ENCODE data around the gene ZNF705A.
"Not testable (repeated sequence)": the region's sequence is repeated elsewhere in the genome, so short reads cannot be mapped to it uniquely, and the experiment has no call there.

Gene ZNF705A

DNA sequence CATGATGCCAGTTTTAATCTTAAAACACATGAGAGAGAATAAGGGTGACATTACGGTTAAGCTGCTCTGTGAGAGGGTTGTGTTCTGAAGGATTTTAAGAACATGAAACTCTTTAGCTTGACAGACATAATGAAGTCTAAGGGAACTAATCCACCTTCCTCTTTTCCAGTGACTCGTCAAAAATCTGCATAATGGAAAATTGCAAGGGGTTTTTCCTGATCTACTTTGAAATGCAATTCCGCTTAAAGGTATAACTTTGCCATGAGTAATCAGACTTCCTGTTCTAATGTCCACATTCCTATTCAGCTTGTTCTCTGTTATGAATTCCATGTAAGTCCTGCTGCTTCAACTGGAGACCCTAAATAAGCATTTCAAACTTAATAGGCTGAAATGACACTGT lies at the start of gene ZNF705A:
ZNF705A (plus strand) TSS at position 171 of the 400 bp plus-strand sequence. CDS start 15,611 bp downstream, outside the sequence.
- Mint-ChIP-seq H3K4me1 (no peaks in the 10 kb centered on the region), H3K27me3 (peaks cover 87% of the 10 kb centered on the region), H3K27ac (ENCODE audit: low read depth) (no peak within 1 kb of the TSS), H3K36me3 (ENCODE audit: insufficient read depth) (peaks cover 1% of the 10 kb centered on the region), H3K9me3 (no peaks in the 10 kb centered on the region), H3K4me3 (no peak within 1 kb of the TSS)
- no peak for ATAC-seq (replicated peaks; ENCODE audit: extremely low read depth, poor library complexity, severe bottlenecking)
- no peak for DNase-seq (ENCODE audit: low spot score in 2 of 2)

DNA sequence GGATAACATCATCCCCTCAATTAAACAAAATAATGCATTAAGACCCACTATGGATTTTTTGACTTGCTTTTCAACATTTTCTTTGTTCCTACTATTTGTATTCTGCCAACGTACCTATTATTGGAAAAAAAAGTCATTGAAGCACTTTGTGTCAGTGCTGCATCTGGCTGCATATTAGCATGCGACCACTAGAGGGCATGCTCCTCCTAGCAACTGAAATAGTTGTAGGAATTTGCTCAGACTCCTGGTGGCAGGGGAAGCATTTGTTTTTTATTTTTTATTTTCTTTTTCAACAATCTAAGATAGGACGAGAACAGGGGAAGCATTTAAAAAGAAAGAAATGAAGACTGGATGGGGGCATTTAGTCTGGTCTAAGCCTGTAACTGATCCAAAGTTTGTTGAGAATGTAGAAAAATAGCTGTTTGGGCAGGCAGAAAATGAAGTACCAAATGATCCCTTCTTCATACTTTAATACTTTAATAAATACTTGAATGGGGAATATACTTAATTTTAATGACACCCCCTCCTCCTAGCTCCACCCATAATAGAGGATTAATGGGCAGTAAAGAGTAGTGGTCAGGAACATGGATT lies 47.9 kb upstream of the ZNF705A start:
- Mint-ChIP-seq H3K4me3 (no peak overlapping the region), H3K27ac (ENCODE audit: low read depth) (no peak overlapping the region), H3K36me3 (ENCODE audit: insufficient read depth) (peaks cover 5% of the 10 kb centered on the region), H3K27me3 (no peaks in the 10 kb centered on the region), H3K9me3 (no peaks in the 10 kb centered on the region), H3K4me1 (no peaks in the 10 kb centered on the region)
- ATAC-seq (replicated peaks; ENCODE audit: extremely low read depth, poor library complexity, severe bottlenecking) (peak; percentile 68), DNase-seq (ENCODE audit: low spot score in 2 of 2) (peak; percentile 60 to 65)

DNA sequence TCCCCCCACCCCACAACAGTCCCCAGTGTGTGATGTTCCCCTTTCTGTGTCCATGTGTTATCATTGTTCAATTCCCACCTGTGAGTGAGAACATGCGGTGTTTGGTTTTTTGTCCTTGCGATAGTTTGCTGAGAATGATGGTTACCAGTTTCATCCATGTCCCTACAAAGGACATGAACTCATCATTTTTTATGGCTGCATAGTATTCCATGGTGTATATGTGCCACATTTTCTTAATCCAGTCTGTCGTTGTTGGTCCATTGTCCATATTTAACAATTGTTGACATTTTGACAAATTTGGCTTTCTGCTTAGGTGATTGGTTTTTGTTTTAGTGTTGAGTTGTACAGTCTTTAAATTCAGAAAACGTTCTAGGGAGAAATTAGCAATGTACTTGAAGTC lies 43.7 kb upstream of the ZNF705A start:
- H3K36me3 Mint-ChIP-seq (ENCODE audit: insufficient read depth); H3K27me3 Mint-ChIP-seq; H3K4me1 Mint-ChIP-seq; ATAC-seq (replicated peaks; ENCODE audit: extremely low read depth, poor library complexity, severe bottlenecking); H3K9me3 Mint-ChIP-seq; DNase-seq (ENCODE audit: low spot score in 2 of 2); H3K4me3 Mint-ChIP-seq; H3K27ac Mint-ChIP-seq (ENCODE audit: low read depth): not testable (repeated sequence)

DNA sequence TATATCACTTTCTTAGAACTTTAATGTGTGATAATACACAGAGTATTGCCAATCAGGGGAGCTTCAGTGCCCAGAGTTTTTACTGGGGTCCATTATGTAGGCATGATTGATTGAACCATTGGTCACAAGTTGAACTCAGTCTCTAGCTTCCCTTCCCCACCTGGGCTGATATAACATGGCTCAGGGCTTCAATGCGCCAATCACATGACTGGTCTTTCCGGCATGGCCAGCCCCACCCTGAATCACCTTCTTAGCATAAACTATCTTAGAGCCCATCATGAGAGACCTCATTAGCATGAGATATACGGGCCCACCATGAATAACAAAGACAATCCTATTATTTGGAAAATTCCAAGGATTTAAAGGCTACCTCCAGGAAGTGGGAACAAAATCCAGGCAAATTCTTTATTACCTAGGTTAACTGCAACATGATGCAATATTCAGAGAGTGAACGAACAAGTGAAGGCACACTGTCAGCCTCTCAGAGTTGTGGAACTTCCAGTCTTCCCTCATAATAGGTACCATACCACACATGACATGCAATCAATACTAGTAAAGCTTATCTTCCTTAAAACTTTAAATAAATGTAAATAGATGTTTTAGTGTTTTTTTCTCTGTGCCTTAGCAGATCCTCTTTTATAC lies 36.6 kb upstream of the ZNF705A start:
- Mint-ChIP-seq H3K4me3 (no peak overlapping the region), H3K9me3 (no peaks in the 10 kb centered on the region), H3K27ac (ENCODE audit: low read depth) (no peak overlapping the region), H3K4me1 (no peaks in the 10 kb centered on the region), H3K27me3 (no peaks in the 10 kb centered on the region), H3K36me3 (ENCODE audit: insufficient read depth) (peaks cover 5% of the 10 kb centered on the region)
- ATAC-seq (replicated peaks; ENCODE audit: extremely low read depth, poor library complexity, severe bottlenecking) (no peak), DNase-seq (ENCODE audit: low spot score in 2 of 2) (no peak)

DNA sequence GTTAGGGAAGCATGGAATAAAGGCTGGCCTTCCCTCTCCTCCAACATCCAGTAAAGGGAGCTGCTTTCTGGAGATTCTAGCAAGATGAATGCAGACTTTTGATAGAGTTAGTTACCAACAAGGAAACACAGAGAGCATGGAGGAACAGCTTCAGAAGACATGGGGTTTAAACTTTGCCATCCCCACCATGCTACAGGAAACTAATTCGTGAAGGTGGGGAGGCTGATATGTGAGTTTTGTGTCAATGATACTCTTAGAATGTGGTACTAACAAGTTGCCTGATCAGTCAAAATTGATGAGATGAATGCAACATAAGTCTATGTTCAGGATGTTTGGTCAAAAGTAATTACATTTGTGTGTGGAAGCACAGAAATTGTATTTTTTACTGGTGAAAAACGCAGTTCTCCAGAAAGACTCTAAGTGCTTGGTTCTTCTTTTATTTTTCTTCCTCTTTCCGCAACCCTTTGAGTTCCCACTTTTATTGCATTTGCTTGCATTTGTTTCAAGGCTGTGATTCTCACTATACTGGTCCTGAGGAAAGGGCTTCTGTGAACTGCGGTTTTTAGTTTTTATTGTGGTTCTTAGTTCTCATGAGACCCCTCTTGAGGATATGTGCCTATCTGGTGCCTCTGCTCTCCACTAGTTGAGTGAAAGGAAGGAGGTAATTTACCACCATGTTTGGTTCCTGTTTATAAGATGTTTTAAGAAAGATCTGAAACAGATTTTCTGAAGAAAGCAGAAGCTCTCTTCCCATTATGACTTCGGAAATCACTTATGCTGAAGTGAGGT lies 33.5 kb upstream of the ZNF705A start, which contains the start of gene CLEC4A:
CLEC4A (plus strand) TSS at position 494 of the 789 bp plus-strand sequence; CDS start at position 756, 262 bp downstream.
- H3K36me3 Mint-ChIP-seq (ENCODE audit: insufficient read depth), result peaks cover 8% of the 10 kb centered on the region
- no peaks in the 10 kb centered on the region for H3K9me3 Mint-ChIP-seq
- no peak for ATAC-seq (replicated peaks; ENCODE audit: extremely low read depth, poor library complexity, severe bottlenecking)
- DNase-seq (ENCODE audit: low spot score in 2 of 2), result no peak
- peak within 1 kb of the TSS; percentile 2 for H3K4me3 Mint-ChIP-seq
- H3K27ac Mint-ChIP-seq (ENCODE audit: low read depth), result no peak within 1 kb of the TSS
- no peaks in the 10 kb centered on the region for H3K27me3 Mint-ChIP-seq
- H3K4me1 Mint-ChIP-seq, result no peaks in the 10 kb centered on the region

DNA sequence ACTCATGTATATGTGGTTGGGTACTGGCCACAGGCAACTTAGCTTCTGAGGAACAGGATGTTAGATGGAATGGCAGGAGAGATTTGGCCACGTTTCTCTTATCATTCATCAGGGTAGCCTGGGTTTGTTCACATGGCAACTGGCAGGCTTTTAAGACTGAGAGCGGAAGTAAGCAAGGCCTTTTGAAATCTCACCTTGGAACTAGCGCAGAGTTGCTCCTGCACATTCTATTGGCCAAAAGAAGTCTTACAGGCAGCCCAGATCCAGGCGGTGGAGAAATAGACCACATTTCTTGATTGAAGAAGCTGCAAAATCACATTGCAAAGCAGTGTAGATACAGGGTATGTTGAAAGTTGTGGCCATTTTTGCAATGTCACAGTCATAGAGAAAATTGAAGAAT lies 29.7 kb upstream of the ZNF705A start:
- no peaks in the 10 kb centered on the region for H3K4me1 Mint-ChIP-seq
- ATAC-seq (replicated peaks; ENCODE audit: extremely low read depth, poor library complexity, severe bottlenecking) (peak; percentile 28), DNase-seq (ENCODE audit: low spot score in 2 of 2) (no peak)
- H3K9me3 Mint-ChIP-seq, result no peaks in the 10 kb centered on the region
- no peaks in the 10 kb centered on the region for H3K27me3 Mint-ChIP-seq
- H3K4me3 Mint-ChIP-seq, result no peak overlapping the region
- H3K27ac Mint-ChIP-seq (ENCODE audit: low read depth), result no peak overlapping the region
- peaks cover 8% of the 10 kb centered on the region for H3K36me3 Mint-ChIP-seq (ENCODE audit: insufficient read depth)

DNA sequence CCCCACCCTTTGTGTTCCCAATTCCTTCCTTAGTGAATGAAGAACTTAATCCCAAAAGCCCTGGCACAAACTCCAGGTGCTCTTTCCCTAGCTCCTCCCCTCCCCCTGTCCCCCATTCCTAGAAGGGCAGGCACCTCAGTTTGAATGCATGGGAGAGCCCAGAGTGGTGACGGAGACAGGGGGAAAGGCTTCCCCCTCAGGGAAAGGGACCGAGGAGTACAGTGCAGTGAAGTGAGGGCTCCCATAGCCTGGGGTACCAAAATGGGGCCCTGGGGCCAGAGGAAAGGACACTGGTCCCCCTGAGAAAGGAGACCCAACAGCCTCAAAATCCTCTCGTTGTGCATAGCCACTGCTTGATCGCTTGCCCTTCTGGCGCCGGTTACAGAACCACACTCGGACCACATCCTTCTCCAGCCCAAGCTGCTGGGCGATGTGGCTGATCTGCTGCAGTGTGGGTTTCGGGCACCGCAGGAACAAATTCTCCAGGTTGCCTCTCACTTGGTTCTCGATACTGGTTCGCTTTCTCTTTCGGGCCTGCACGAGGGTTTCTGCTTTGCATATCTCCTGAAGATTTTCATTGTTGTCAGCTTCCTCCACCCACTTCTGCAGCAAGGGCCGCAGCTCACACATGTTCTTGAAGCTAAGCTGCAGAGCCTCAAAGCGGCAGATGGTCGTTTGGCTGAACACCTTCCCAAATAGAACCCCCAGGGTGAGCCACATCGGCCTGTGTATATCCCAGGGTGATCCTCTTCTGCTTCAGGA lies 23.0 kb upstream of the ZNF705A start:
- H3K27ac Mint-ChIP-seq (ENCODE audit: low read depth); H3K4me3 Mint-ChIP-seq; DNase-seq (ENCODE audit: low spot score in 2 of 2); H3K9me3 Mint-ChIP-seq; H3K4me1 Mint-ChIP-seq; H3K36me3 Mint-ChIP-seq (ENCODE audit: insufficient read depth); H3K27me3 Mint-ChIP-seq; ATAC-seq (replicated peaks; ENCODE audit: extremely low read depth, poor library complexity, severe bottlenecking): not testable (repeated sequence)

DNA sequence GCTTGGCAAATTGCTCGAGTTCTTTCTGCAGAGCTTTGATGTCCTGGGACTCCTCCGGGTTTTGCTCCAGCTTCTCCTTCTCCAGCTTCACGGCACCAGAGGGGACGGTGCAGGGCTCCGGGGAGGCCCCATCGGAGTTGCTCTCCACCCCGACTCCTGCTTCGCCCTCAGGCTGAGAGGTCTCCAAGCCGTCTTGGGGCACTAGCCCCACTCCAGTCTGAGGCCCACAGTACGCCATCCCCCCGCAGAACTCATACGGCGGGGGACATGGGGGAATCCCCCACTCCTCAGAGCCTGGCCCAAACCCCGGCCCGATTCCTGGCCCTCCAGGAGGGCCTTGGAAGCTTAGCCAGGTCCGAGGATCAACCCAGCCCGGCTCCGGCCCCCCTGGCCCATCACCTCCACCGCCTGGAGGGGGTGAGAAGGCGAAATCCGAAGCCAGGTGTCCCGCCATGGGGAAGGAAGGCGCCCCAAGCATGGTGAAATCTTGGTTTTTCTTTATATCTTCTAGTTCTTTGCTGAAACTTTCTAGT lies 22.4 kb upstream of the ZNF705A start:
- H3K4me1 Mint-ChIP-seq; H3K27me3 Mint-ChIP-seq; H3K36me3 Mint-ChIP-seq (ENCODE audit: insufficient read depth); H3K4me3 Mint-ChIP-seq; ATAC-seq (replicated peaks; ENCODE audit: extremely low read depth, poor library complexity, severe bottlenecking); H3K9me3 Mint-ChIP-seq; DNase-seq (ENCODE audit: low spot score in 2 of 2); H3K27ac Mint-ChIP-seq (ENCODE audit: low read depth): not testable (repeated sequence)

DNA sequence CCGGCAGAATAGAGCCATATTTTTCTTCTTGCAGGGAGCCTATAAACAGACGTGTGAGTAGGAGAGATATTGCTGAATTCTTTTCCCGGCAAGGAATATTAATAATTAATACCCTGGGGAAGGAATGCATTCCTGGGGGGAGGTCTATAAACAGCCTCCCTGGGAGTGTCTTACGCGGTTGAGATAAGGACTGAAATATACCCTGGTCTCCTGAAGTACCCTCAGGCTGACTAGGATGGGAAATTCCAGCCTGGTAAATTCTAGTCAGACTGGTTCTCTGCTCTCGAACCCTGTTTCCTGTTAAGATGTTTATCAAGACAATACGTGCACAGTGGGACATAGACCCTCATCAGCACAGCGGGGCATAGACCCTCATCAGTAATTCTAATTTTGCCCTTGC lies 15.2 kb upstream of the ZNF705A start:
- H3K4me1 Mint-ChIP-seq; H3K36me3 Mint-ChIP-seq (ENCODE audit: insufficient read depth); DNase-seq (ENCODE audit: low spot score in 2 of 2); ATAC-seq (replicated peaks; ENCODE audit: extremely low read depth, poor library complexity, severe bottlenecking); H3K4me3 Mint-ChIP-seq; H3K27ac Mint-ChIP-seq (ENCODE audit: low read depth): not testable (repeated sequence)
- H3K9me3 Mint-ChIP-seq, result peaks cover 10% of the 10 kb centered on the region
- H3K27me3 Mint-ChIP-seq, result peaks cover 21% of the 10 kb centered on the region

DNA sequence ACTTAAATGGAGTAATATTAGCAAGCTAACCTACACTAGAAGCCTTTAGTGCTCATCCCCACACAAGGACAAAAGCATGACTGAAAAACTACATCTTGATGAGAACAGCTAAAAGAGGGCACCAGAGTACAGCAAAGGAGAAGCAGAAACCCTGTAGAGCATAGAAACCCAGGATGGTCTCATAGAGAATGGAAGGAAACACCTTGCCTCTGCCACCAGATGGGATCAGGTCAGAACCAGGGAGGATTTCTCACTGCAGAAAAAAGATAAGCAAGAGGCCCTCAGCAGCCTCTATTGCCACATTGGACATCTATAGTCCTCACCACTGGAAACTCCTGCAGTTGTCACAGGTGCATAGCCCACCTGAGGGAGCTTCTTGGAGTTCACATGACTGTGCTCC lies 13.6 kb upstream of the ZNF705A start:
- Mint-ChIP-seq H3K36me3 (ENCODE audit: insufficient read depth) (peaks cover 7% of the 10 kb centered on the region), H3K4me1 (no peaks in the 10 kb centered on the region), H3K27me3 (peaks cover 21% of the 10 kb centered on the region), H3K4me3 (no peak overlapping the region), H3K9me3 (peaks cover 10% of the 10 kb centered on the region), H3K27ac (ENCODE audit: low read depth) (no peak overlapping the region)
- DNase-seq (ENCODE audit: low spot score in 2 of 2), result no peak
- no peak for ATAC-seq (replicated peaks; ENCODE audit: extremely low read depth, poor library complexity, severe bottlenecking)

DNA sequence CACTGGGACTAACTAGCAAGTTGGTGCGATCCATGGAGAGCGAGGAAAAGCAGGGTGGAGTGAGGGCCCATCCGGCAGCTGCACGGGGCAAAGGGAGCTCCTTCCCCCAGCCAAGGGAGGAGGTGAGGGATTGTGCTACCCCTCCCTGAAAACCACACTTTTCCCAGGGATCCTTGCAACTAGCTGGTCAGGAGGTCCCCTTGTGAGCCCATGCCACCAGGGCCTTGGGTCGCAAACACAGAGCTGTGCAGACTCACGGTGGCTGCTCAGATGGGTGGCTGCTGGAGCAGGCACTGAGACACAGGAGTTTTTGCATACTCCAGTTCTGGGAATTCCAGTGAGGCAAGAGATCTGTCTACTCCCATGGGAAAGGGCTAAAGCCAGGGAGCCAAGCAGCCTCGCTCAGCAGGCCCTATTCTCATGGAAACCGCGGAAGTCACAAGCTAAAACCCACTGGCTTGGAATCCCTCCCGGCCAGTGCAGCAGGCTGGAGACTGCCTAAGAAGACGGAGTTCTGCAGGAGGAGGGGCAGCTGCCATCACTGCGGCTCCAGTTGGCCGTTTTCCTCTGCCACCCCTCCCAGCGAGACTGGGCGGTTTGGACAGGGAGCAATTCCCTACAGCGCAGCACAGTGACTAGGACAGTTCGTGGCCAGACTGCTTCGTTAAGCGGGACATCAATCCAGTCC lies 10.9 kb upstream of the ZNF705A start:
- H3K27me3 Mint-ChIP-seq, result peaks cover 42% of the 10 kb centered on the region
- peaks cover 5% of the 10 kb centered on the region for H3K36me3 Mint-ChIP-seq (ENCODE audit: insufficient read depth)
- H3K4me1 Mint-ChIP-seq, result no peaks in the 10 kb centered on the region
- DNase-seq (ENCODE audit: low spot score in 2 of 2) (no peak), ATAC-seq (replicated peaks; ENCODE audit: extremely low read depth, poor library complexity, severe bottlenecking) (no peak)
- H3K4me3 Mint-ChIP-seq, result no peak overlapping the region
- peaks cover 10% of the 10 kb centered on the region for H3K9me3 Mint-ChIP-seq
- no peak overlapping the region for H3K27ac Mint-ChIP-seq (ENCODE audit: low read depth)

DNA sequence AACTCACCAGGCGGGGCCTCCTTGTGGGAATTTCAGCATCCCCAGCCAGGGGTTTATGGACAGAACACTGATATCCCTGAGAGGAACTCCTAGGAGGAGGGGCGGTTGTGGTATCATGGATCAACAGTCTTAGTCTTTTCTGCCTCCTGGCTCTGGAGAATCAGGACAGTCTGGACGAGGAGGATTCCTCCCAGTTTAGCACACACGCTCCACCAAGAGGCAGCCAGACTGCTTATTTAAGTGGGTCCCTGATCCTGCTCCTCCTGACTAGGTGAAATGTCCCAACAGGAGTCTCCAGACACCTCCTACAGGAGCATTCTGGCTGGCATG lies 10.4 kb upstream of the ZNF705A start:
- peaks cover 9% of the 10 kb centered on the region for H3K9me3 Mint-ChIP-seq
- H3K27ac Mint-ChIP-seq (ENCODE audit: low read depth), result no peak overlapping the region
- H3K4me3 Mint-ChIP-seq, result no peak overlapping the region
- peaks cover 47% of the 10 kb centered on the region for H3K27me3 Mint-ChIP-seq
- DNase-seq (ENCODE audit: low spot score in 2 of 2) (no peak), ATAC-seq (replicated peaks; ENCODE audit: extremely low read depth, poor library complexity, severe bottlenecking) (no peak)
- H3K36me3 Mint-ChIP-seq (ENCODE audit: insufficient read depth), result peaks cover 4% of the 10 kb centered on the region
- no peaks in the 10 kb centered on the region for H3K4me1 Mint-ChIP-seq

Data from central memory CD8-positive, alpha-beta T cell (primary cell).